Pons (tissue), 1 donor: ENCODE measurements around the gene CCDC82.

Experiments
- DNase-seq: peaks from one replicate; pipeline ENCODE4 v3.0.0-alpha.2; 2016; ENCODE audit warnings: low spot score

The CCDC82 gene

GRCh38 chr11:96329419-96329818, 60.3 kb downstream of the CCDC82 start:
- no peak for DNase-seq

- no peak for DNase-seq
These were observed 61.2 kb downstream of the CCDC82 start for GRCh38 chr11:96328395-96329010.

GRCh38 chr11:96326959-96327358, 62.8 kb downstream of the CCDC82 start:
- no peak for DNase-seq

- DNase-seq: no peak
These were observed 64.8 kb downstream of the CCDC82 start for GRCh38 chr11:96324912-96325311.

- DNase-seq: no peak
These were observed 66.1 kb downstream of the CCDC82 start for GRCh38 chr11:96323642-96323985.

GRCh38 chr11:96322775-96323641, 66.7 kb downstream of the CCDC82 start:
- no peak for DNase-seq

GRCh38 chr11:96321091-96321490, 68.6 kb downstream of the CCDC82 start:
- DNase-seq: no peak

GRCh38 chr11:96319898-96320656, 69.6 kb downstream of the CCDC82 start:
- no peak for DNase-seq

GRCh38 chr11:96318850-96319249, 70.9 kb downstream of the CCDC82 start:
- DNase-seq: no peak

- no peak for DNase-seq
These were observed 71.3 kb downstream of the CCDC82 start for GRCh38 chr11:96318399-96318798.

GRCh38 chr11:96317985-96318384, 71.7 kb downstream of the CCDC82 start:
- no peak for DNase-seq

GRCh38 chr11:96317571-96317970, 72.1 kb downstream of the CCDC82 start:
- DNase-seq: peak; percentile 70

GRCh38 chr11:96316869-96317268, 72.8 kb downstream of the CCDC82 start:
- DNase-seq: no peak

- no peak for DNase-seq
These were observed 74.2 kb downstream of the CCDC82 start for GRCh38 chr11:96315476-96315875.

- no peak for DNase-seq
These were observed 75.2 kb downstream of the CCDC82 start for GRCh38 chr11:96314326-96315020.

GRCh38 chr11:96313163-96313562, 76.5 kb downstream of the CCDC82 start:
- DNase-seq: no peak

GRCh38 chr11:96311120-96311568, 78.6 kb downstream of the CCDC82 start:
- DNase-seq: no peak

GRCh38 chr11:96310236-96310635, 79.5 kb downstream of the CCDC82 start:
- no peak for DNase-seq

GRCh38 chr11:96309643-96310017, 80.1 kb downstream of the CCDC82 start:
- no peak for DNase-seq

GRCh38 chr11:96309016-96309642, 80.6 kb downstream of the CCDC82 start:
- DNase-seq: no peak

GRCh38 chr11:96307776-96308140, 82.0 kb downstream of the CCDC82 start:
- DNase-seq: peak; percentile 57
